GM21447 (cell line): ENCODE results near the gene KISS1R.

ENCODE experiments used
- ATAC-seq: cut with Tn5 transposase; IDR thresholded peaks from one replicate; pipeline ENCODE4 v1.9.1; 2021; ENCODE audit not compliant: unreplicated experiment

The KISS1R gene

DNA sequence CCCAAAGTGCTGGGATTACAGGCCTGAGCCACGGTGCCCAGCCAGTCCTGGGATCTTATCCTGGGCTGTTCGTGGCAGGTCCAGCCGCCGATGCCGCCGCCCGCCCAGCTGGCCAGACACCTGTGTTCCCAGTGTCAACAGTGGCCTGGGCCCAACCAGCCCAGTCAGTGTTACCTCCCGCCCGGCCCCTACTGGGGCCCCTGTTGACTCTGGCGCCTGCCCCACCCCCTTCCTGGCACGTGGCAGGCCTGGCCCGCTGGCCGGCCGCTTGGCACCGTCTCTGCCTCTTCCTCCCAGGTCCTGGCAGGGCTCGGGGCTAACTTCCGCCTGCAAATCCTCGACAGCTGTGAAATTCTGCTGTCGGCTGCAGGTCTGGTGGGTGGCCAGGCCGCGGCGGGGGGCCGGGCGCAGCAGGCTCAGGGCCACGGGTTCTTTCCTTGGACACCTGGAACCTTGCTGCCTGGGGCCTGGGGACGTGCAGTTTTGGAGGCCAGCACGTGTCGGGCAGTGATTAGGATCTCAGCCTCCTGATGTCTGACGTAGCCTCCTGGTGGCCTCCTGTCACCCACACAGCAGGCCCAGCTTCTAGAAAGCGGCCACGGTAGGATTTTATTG lies 17.8 kb downstream of the KISS1R start:
- no peak for ATAC-seq

DNA sequence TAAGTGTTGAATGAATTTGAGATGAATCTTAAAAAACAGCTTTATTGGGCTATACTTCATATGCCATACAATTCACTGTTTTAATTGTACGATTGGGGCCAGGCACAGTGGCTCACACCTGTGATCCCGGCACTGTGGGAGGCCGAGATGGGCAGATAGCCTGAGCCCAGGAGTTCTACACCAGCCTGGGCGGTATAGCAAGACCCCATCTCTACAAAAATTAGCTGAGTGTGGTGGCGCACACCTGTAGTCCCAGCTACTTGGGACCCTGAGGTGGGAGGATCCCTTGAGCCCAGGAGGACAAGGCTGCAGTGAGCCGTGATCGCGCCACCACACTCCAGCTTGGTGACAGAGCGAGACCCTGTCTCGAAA lies 19.0 kb downstream of the KISS1R start:
- no peak for ATAC-seq

GRCh38 chr19:937259-937694 lies 20.1 kb downstream of the KISS1R start:
- no peak for ATAC-seq

DNA sequence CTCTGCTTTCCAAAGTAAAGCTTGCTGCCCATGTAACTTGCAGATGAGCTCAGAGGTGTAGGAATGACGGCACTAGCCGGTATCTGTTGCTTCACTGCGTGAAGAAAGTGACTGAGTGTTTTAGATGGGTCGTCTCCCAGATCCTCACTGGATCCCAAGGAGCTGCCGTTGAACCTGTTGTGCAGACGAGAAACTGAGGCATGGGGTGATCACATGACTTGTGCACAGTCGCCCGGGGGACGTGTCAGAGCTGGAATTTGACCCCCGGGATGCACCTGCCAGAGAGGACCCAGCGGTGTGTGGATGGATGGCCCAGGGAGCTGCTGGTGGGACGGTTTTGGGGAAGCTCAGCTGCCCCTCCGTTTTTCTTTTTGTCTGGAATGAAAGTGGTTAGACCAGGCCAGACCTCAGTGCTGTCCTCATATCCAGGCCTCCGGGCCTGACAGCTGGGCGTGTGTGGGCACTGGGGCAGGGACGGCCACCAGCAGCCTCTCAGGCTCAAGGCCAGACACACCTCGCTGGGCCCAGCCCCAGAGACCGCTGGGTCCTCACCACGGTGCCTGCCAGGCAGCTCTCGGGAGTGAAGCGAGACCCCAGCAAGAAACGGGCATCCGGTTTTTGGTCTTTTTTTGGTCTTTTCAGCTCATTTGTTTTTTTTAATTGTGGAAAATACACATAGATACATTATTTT lies 21.2 kb downstream of the KISS1R start:
- ATAC-seq: no peak

DNA sequence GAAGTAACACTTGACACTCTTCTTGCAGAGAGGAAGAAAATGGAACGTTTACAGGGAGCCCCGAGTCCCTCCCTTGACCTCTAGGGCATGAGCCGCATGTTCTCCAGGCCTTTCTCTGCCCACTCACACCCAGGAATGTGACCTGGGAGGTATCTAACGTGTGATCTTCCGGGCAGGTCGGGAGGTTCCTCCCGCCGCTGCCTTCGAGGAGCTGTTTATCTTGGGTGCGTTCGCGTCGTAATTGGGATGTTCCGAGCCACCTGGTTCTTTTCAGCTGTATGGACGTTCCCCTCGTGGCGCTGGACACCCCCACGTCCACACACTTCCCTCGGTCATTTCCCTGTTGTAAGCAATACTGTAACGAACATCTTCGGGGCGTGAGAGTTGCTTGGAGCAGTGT lies 22.3 kb downstream of the KISS1R start:
- ATAC-seq: no peak

DNA sequence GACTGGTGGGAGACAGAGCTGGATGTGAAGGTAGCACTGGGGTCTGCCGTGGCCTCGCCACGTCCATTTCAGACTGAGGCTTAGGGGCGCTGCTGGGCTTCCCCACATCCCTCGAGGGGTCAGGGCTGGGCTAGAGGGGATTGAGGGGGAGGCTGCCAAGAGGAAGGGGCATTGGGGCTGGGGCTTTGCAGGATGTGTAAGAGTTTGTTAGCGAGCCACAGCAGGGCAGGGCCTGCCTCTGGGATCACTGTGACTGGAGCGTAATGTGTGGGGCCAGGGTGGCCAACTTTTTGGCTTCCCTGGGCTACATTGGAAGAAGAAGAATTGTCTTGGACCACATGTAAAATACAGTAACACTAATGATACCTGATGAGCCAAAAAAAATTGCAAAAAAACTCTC lies 22.8 kb downstream of the KISS1R start:
- no peak for ATAC-seq

DNA sequence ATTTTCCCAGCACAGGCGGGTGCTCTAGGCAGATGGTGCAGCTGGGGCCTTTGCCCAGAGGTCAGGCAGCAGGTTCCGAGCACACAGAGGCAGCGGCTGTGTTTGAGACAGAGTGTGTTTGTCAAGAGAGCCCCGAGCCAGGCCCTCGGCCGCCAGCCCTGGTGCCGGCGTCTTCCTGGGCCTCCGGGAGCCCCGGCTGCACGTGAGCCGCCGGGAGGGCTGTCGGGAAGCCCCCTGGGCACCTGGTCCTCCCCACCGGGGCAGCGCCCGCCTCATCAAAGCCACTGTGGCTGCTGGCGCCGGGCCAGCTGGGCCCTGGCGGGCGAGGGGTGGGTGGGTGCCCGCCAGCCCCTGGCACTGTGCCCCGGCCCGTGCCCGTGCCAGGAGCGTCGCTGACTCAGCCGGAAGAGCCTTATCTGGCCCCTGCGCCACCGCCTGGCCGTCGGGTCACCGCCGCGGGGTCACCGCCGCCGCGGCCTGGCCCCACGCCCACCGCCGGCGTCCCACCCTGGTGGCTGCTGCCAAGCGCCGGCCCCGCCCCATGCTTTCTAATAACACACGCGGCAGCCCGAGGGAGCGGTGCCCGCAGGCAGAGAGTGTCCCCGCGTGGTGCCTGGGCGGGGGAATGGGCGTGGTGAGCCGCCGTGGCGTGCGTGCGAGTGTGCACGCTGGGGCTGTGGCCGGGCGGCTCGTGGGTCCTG lies 23.6 kb downstream of the KISS1R start:
- no peak for ATAC-seq

DNA sequence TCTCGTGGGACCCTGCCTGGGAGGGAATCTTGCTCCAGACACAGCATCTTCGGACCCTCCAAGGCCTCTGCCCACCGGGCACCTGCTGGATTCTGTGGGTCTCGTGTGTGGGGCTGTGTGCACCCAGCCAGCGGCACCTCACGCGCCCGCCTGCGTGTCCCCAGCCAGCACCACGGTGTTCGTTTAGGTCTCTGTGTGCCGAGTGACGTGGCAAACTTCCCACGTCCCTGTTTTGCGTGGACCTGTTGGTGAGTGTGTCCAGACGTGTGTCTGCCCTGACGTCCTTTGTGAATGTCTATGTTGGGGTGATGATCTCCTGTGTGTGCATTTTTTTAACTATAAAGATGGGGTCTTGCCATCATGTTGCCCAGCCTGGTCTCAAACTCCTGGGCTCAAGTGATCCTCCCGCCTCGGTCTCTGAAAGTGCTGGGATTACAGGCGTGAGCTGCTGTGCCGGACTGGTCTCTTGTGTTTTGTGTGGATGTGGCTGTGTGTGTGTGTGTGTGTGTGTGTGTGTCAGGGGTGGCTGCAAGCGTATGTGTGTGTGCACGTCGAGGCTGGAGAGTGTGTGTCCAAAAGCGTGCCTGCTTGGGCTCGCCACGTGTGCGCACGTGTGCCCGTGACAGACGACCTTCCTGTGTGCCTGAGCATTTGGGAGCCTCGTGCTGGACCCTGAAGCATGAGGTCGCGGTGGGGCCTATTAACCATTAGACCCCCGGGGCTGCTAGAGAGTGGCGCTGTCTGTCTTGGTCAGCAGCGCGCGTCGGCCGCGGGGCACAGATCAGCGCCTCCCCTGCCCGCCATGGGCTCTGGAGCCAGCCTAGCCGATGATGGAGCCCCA lies 24.4 kb downstream of the KISS1R start:
- no peak for ATAC-seq

DNA sequence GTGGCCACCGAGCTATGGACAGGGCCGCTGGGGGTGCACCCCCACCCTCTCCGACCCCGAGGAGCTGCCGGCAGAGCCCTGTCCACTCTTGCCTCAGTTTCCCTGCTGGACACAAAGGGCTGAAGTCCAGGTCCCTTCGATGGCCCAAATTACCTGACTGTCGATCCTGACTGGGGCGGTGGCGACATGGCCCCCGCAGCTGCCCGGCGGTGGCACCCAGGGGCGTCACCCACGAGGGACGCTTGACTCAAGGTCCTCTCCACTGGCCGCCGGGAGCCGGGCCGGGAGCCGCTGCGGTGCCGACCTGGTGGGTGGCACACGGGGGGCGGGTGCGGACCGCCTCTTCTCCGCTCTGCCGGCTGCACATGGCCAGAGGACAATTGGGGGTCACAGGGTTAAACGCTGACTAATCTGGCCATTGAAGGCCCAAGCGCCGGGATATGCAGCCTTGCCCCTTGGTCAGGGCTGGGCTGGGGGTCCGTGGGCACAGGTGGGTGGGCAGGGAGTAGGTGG lies 25.1 kb downstream of the KISS1R start:
- no peak for ATAC-seq

DNA sequence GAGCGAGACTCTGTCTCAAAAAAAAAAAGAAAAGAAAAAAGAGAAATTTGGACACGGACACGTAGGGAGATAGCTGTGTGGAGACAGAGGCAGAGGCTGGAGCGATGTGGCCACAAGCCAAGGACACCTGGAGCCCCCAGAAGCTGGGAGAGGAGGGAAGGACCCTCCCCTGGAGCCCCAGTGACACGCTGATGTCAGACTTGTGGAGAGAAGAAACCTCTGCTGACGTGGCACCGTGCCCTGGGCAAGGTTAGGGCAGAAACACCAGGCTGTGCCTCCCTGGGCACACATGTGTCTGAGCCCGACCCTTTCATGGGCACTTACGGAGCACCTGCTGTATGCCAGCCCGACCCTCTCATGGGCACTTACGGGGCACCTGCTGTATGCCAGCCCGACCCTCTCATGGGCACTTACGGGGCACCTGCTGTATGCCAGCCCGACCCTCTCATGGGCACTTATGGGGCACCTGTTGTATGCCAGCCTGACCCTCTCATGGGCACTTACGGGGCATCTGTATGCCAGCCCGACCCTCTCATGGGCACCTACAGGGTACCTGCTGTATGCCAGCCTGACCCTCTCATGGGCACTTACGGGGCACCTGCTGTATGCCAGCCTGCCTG lies 26.5 kb downstream of the KISS1R start:
- ATAC-seq: no peak

DNA sequence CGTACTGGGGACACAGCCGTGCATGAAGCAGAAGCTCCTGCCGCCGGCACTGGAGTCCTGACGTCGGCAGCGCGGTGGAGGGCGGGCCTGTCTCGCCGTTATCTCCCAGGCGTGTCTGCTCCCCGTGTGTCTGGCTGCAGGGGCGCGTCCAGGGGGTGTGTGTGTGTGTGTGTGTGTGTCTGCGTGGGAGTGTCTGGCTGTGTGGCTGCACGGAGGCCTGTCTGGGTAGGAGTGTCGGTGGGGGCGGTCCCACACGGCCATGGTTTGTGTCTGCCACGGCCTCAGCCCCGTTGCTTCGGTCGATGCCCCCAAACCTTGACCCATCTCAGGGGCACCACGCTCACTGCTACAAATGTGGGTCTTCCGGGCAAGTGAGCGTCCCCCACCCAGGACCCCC lies 27.0 kb downstream of the KISS1R start:
- ATAC-seq: no peak

- no peak for ATAC-seq
These were observed 27.6 kb downstream of the KISS1R start for GRCh38 chr19:944663-945241.

DNA sequence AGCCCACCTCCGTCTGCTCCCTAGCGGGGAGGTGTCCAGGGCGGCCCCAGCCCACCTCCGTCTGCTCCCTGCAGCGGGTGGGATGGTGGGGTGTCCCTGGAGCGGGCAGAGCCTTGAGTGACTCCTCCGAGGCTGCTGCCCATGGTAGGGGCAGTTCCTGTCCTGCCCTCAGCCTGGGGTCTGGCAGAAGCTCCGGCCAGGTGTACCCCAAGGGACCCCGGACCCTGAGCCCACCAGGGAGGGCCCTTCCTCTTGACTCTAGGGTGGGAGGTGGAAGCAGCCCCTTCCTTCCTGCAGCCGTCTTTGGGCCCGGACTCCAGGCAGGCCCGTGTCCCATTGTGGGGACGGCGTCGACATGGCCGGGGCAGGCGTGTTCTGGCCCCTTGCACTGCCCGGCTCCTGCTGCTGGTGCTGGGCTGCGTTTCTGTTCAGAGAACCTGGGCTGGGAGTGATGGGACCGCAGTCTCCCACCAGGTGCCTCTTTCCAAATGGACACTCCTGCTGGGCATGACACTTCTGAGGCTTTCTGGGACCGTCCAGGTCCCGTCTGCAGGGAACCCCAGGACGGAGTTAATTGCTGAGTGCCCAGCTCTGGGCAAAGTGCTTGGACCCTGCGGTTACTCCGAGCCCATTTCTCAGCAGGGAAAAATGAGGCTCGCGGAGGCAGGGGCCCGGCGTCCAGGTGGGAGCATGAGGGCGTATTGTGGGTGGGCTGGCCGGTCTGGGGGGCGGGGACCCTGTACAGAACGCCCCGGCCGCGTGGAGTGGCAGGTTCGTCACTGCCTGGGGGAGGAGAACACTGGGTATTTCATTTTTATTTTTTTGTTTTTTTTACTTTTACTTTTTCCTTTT lies 28.5 kb downstream of the KISS1R start:
- ATAC-seq: no peak

DNA sequence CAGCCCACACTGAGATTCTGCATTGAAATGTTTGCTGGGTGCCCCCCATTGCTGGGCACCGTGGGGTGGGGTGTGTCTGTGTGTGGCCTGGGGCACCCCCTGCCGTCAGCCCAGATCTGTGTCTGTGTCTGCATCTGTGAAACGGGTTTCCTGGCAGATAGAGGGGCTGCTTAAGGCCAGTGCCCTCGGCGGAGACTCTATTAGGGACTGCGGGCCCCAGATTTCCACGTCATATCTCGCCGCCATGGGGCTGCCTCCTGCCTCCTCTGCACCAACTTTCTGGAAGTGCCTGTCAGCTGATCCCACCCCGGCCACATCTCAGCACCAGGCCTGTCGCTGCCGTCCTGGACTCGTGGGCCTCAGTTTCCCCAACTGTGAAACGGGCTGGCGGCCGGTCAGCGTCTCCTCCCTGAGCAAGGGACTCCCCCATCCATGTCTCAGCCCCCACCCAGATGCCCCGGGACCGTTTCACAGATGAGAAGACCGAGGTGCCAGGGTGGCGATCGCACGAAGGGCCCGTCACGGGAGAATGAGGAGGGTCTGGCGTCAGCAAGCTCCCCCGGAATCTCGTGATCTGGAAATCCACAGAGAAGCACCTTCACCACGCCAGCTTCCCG lies 30.1 kb downstream of the KISS1R start:
- ATAC-seq: peak; percentile 12

DNA sequence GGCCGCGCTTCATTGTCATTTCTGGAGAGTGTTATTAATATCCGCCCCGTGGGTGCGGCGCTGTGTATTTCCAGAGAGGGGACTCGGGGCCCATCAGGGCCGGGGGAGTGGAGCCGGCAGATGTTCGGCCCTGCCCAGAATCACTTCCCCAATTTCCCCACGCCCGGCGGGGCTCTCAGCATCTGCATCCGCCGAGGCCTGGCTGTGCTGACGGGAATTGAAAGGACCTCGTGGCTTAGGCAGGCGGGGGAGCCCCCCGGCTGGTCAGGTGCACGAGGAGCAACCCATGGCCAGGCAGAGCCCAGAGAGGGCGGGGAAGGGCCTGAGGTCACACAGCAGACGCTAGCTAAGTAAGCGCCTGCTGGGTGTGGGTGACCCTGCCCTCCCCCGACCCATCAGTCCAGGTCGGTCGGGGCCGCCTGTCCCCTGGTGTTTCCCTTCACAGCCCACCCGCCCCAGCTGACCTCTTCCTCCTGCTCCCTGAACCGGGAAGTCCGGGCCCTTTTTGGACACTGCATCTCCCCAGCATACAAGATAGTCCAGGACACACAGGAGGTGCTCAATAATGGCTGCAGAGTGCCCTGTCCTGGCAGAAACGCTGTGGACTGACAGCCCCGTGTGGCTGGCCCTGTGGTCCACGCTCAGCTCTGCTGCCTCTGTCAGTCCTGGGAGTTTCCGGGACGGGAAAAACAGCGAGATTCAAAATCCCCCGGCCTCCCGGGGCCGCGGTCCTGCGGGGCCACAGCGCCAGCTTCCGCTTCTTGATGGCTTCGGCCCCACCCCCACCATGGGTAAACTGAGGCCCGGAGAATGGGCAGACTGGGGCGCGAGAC lies 30.8 kb downstream of the KISS1R start:
- ATAC-seq: peak; percentile 54

- no peak for ATAC-seq
These were observed 31.8 kb downstream of the KISS1R start for GRCh38 chr19:948842-949496.

DNA sequence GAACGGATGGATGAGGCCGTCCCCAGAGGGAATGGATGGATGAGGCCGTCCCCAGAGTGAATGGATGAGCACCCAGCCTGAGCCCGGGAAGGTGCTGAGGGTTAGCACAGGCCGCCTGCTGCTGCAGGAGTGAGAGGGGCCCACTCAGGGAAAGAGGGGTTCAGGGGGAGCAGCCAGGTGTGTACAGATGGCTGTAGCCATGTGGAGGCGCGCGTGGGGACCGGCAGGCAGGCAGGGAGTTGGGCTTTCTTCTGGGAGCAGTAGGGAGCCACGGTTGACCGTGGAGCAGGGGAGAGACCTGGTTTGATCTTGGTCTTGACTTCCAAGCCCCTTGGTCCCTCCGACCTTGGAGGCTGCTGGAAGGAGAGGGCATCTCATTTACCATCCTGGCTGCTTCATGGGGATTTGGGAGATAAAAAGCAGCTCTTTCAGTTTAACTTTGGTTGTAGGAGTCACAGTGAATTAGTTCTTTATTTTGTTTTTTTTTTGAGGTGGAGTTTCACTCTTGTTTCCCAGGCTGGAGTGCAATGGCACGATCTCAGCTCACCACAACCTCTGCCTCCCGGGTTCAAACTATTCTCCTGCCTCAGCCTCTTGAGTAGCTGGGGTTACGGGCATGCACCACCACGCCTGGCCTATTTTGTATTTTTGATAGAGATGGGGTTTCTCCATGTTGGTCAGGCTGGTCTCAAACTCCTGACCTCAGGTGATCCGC lies 33.4 kb downstream of the KISS1R start:
- no peak for ATAC-seq
